ENCODE results near the gene KRT17. TPM values are rescaled to one million over a fixed set of nuclear protein-coding genes. Genes with fewer than 3 reads are reported as not detected.
"Not testable (repeated sequence)": the region's sequence is repeated elsewhere in the genome, so short reads cannot be mapped to it uniquely, and the experiment has no call there.

KRT17 gene
- total RNA-seq, 4 donors from 2014 or later, result 37.6 TPM; not detected in 3

GRCh38 chr17:41631025-41631897 is 6.9 kb upstream of the KRT17 start:
- peaks cover 0 to 8% (median 0%) of the 10 kb centered on the region in 4 donors for H3K4me1 ChIP-seq
- no peaks in the 10 kb centered on the region for H3K9me3 ChIP-seq
- intact Hi-C loops (cut with DNase I; ENCODE audit: low total_unique reads) (loop anchor here (10.0 kb wide), 1 partner anchor 716 kb away; no protein-coding TSS in a partner anchor), in situ Hi-C loops (cut with MboI; ENCODE audit: low pct_ligation_motif_present in 1 of 4, low pct_unique_long_range_greater_than_20kb in 1 of 4, low sequenced_read_pairs in 3 of 4) (loop anchor here in 1 of 4 donors (25.0 kb wide), 1 partner anchor 719 kb away; no protein-coding TSS in a partner anchor)
- H3K4me3 ChIP-seq, result no peak overlapping the region
- no peak for DNase-seq
- WGBS, 2 donors (ENCODE audit: low coverage in 1 of 2), result 78 to 81% methylated on average over 1 to 8 of the region's 8 CpGs
- H3K27me3 ChIP-seq, result no peaks in the 10 kb centered on the region
- no peak overlapping the region for H3K27ac ChIP-seq
- H3K36me3 ChIP-seq, result no peaks in the 10 kb centered on the region
- no peak for TF ChIP-seq EP300 (IDR thresholded peaks at IDR 0.05; ENCODE audit: low read depth)

- Histone ChIP-seq H3K27ac (no peak overlapping the region), H3K4me1 (peaks cover 0 to 1% (median 0%) of the 10 kb centered on the region in 4 donors), H3K36me3 (no peaks in the 10 kb centered on the region), H3K4me3 (no peak overlapping the region), H3K9me3 (no peaks in the 10 kb centered on the region), H3K27me3 (peaks cover 6% of the 10 kb centered on the region)
- 71 to 100% methylated on average over 2 to 13 of the region's 13 CpGs for WGBS, 2 donors (ENCODE audit: low coverage in 1 of 2)
- DNase-seq, result no peak
- intact Hi-C loops (cut with DNase I; ENCODE audit: low total_unique reads), result loop anchor here (10.0 kb wide), 1 partner anchor 715 kb away; no protein-coding TSS in a partner anchor
- no peak for TF ChIP-seq POLR2A (IDR thresholded peaks at IDR 0.05)
- no peak for TF ChIP-seq POLR2AphosphoS5 (IDR thresholded peaks at IDR 0.05)
- TF ChIP-seq EP300 (IDR thresholded peaks at IDR 0.05; ENCODE audit: low read depth), result no peak
- TF ChIP-seq, protein P1, sequence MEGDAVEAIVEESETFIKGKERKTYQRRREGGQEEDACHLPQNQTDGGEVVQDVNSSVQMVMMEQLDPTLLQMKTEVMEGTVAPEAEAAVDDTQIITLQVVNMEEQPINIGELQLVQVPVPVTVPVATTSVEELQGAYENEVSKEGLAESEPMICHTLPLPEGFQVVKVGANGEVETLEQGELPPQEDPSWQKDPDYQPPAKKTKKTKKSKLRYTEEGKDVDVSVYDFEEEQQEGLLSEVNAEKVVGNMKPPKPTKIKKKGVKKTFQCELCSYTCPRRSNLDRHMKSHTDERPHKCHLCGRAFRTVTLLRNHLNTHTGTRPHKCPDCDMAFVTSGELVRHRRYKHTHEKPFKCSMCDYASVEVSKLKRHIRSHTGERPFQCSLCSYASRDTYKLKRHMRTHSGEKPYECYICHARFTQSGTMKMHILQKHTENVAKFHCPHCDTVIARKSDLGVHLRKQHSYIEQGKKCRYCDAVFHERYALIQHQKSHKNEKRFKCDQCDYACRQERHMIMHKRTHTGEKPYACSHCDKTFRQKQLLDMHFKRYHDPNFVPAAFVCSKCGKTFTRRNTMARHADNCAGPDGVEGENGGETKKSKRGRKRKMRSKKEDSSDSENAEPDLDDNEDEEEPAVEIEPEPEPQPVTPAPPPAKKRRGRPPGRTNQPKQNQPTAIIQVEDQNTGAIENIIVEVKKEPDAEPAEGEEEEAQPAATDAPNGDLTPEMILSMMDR (IDR thresholded peaks at IDR 0.05), result no peak
- in situ Hi-C loops (cut with MboI; ENCODE audit: low pct_ligation_motif_present in 1 of 4, low pct_unique_long_range_greater_than_20kb in 1 of 4, low sequenced_read_pairs in 3 of 4), result loop anchor here in 1 of 4 donors (25.0 kb wide), 1 partner anchor 718 kb away; no protein-coding TSS in a partner anchor
Observed at GRCh38 chr17:41629826-41630670, 5.7 kb upstream of the KRT17 start.

DNA sequence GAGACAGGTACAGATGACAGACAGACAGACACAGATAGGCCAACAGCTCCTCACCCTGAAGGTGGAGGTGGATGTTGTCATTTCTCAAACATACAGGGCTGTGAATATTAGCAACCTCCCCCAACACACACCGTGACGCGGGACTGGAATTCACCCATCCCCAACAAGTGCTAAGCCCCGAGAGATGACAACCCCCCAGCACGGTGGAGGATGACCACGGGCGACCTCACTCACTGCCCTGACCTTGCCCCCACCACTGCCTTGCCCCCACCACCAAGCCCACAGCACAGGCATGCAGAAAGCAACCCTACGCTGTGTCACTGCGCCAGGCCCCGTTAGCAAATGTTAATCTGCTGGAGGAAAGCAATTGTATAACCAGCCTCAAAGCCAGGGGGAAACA is 4.9 kb upstream of the KRT17 start:
- peaks cover 6% of the 10 kb centered on the region for H3K27me3 ChIP-seq
- DNase-seq, result no peak
- H3K4me3 ChIP-seq, result no peak overlapping the region
- H3K9me3 ChIP-seq, result no peaks in the 10 kb centered on the region
- H3K27ac ChIP-seq, result no peak overlapping the region
- in situ Hi-C loops (cut with MboI; ENCODE audit: low pct_ligation_motif_present in 1 of 4, low pct_unique_long_range_greater_than_20kb in 1 of 4, low sequenced_read_pairs in 3 of 4), result loop anchor here in 1 of 4 donors (25.0 kb wide), 1 partner anchor 717 kb away; no protein-coding TSS in a partner anchor
- TF ChIP-seq EP300 (IDR thresholded peaks at IDR 0.05; ENCODE audit: low read depth) (no peak), POLR2A (IDR thresholded peaks at IDR 0.05) (no peak), POLR2AphosphoS5 (IDR thresholded peaks at IDR 0.05) (no peak)
- intact Hi-C loops (cut with DNase I; ENCODE audit: low total_unique reads), result no loop called here
- no peaks in the 10 kb centered on the region for H3K36me3 ChIP-seq
- 60 to 86% methylated on average over 1 to 10 of the region's 10 CpGs for WGBS, 2 donors (ENCODE audit: low coverage in 1 of 2)
- H3K4me1 ChIP-seq, result no peaks in the 10 kb centered on the region

- in situ Hi-C loops (cut with MboI; ENCODE audit: low pct_ligation_motif_present in 1 of 4, low pct_unique_long_range_greater_than_20kb in 1 of 4, low sequenced_read_pairs in 3 of 4), result loop anchor here in 1 of 4 donors (25.0 kb wide), 1 partner anchor 716 kb away; no protein-coding TSS in a partner anchor
- intact Hi-C loops (cut with DNase I; ENCODE audit: low total_unique reads); H3K4me3 ChIP-seq; H3K27me3 ChIP-seq; H3K36me3 ChIP-seq; H3K9me3 ChIP-seq; DNase-seq; H3K4me1 ChIP-seq; H3K27ac ChIP-seq: not testable (repeated sequence)
- 78 to 82% methylated on average over 3 to 11 of the region's 11 CpGs for WGBS, 2 donors (ENCODE audit: low coverage in 1 of 2)
Observed at GRCh38 chr17:41628621-41629255, 4.4 kb upstream of the KRT17 start.

DNA sequence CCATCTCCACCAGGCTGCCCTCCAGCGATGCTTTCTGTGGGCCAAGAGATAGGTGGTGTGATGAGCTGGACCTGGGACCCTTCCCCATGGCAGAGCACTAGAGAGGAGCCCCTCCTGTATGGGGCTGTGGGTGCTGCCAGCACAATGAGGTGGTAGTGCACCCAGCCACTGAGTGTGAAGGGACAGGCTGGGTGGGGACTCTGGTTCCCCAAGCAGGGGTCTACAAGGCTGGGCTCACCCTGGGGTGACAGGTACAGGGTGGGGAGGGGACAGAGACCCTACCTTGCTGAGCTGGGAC is 3.6 kb upstream of the KRT17 start:
- intact Hi-C loops (cut with DNase I; ENCODE audit: low total_unique reads), result not testable (repeated sequence)
- in situ Hi-C loops (cut with MboI; ENCODE audit: low pct_ligation_motif_present in 1 of 4, low pct_unique_long_range_greater_than_20kb in 1 of 4, low sequenced_read_pairs in 3 of 4), result loop anchor here in 1 of 4 donors (25.0 kb wide), 1 partner anchor 716 kb away; no protein-coding TSS in a partner anchor
- no CpG with 5 or more reads among the region's 1 CpG for WGBS, 2 donors (ENCODE audit: low coverage in 1 of 2)

More for the DNA sequence above, 3.6 kb upstream of the KRT17 start:
- H3K9me3 ChIP-seq, H3K4me3 ChIP-seq, H3K4me1 ChIP-seq, DNase-seq, H3K27me3 ChIP-seq, H3K36me3 ChIP-seq, H3K27ac ChIP-seq: not testable (repeated sequence)
